Measurements from ENCODE around the gene PLPPR2.
"Not testable (repeated sequence)": the region's sequence is repeated elsewhere in the genome, so short reads cannot be mapped to it uniquely, and the experiment has no call there.

Gene PLPPR2

GRCh38 chr19:11401808-11402543, 46.7 kb downstream of the PLPPR2 start:
- Histone ChIP-seq H3K36me3 (ENCODE audit: control insufficient read depth in 1 of 2, insufficient read depth in 2 of 2, low read depth in 1 of 2, low read length in 2 of 2) (no peaks in the 10 kb centered on the region), H4K8ac (ENCODE audit: low read length) (no peak overlapping the region), H3K79me1 (replicated peaks; ENCODE audit: low read length, poor library complexity, severe bottlenecking) (no peaks in the 10 kb centered on the region), H2BK5ac (ENCODE audit: low read depth, low read length, poor library complexity, severe bottlenecking) (no peak overlapping the region), H3K18ac (ENCODE audit: low read depth in 1 of 2, low read length in 2 of 2) (no peak overlapping the region), H3K4me2 (ENCODE audit: low read length, poor library complexity, severe bottlenecking) (no peak overlapping the region), H3K27me3 (ENCODE audit: control insufficient read depth in 1 of 2, insufficient read depth in 1 of 2, low read length in 2 of 2) (peaks cover 10% of the 10 kb centered on the region in 2 experiments), H3K4me1 (ENCODE audit: control insufficient read depth, insufficient read depth, low read depth, low read length) (peaks cover 2% of the 10 kb centered on the region), H3K9me3 (ENCODE audit: control insufficient read depth, low read length) (no peaks in the 10 kb centered on the region), H3K14ac (ENCODE audit: low read length in 2 of 2) (no peak overlapping the region), H3K23ac (ENCODE audit: low read length in 2 of 2) (no peak overlapping the region), H2BK15ac (ENCODE audit: low read depth, poor library complexity, severe bottlenecking) (no peak overlapping the region), H4K91ac (ENCODE audit: low read length) (no peak overlapping the region), H3K4ac (ENCODE audit: low read depth in 1 of 2, low read length in 2 of 2) (no peak overlapping the region), H3K27ac (ENCODE audit: low read length, poor library complexity, severe bottlenecking) (no peak overlapping the region), H2AK5ac (ENCODE audit: low read length, severe bottlenecking) (no peak overlapping the region), H2BK12ac (ENCODE audit: low read length in 2 of 2) (no peak overlapping the region), H2AFZ (ENCODE audit: low read depth, low read length) (no peak overlapping the region), H2BK120ac (ENCODE audit: low read depth, low read length) (no peak overlapping the region), H3K4me3 (ENCODE audit: insufficient read depth in 1 of 2, low read depth in 1 of 2, low read length in 2 of 2) (no peak overlapping the region), H3K9ac (ENCODE audit: low read length) (no peak overlapping the region)
- DNase-seq, result no peak
- 91% methylated on average over 5 of the region's 9 CpGs for WGBS

- H2BK15ac ChIP-seq (ENCODE audit: low read depth, poor library complexity, severe bottlenecking), result no peak overlapping the region
- H3K4ac ChIP-seq (ENCODE audit: low read depth in 1 of 2, low read length in 2 of 2), result no peak overlapping the region
- no peak overlapping the region for H3K4me3 ChIP-seq (ENCODE audit: insufficient read depth in 1 of 2, low read depth in 1 of 2, low read length in 2 of 2)
- no peak overlapping the region for H3K9ac ChIP-seq (ENCODE audit: low read length)
- H3K27ac ChIP-seq (ENCODE audit: low read length, poor library complexity, severe bottlenecking), result no peak overlapping the region
- H2BK5ac ChIP-seq (ENCODE audit: low read depth, low read length, poor library complexity, severe bottlenecking), result no peak overlapping the region
- H3K4me2 ChIP-seq (ENCODE audit: low read length, poor library complexity, severe bottlenecking), result no peak overlapping the region
- H4K8ac ChIP-seq (ENCODE audit: low read length), result no peak overlapping the region
- no peak for DNase-seq
- peaks cover 2% of the 10 kb centered on the region for H3K4me1 ChIP-seq (ENCODE audit: control insufficient read depth, insufficient read depth, low read depth, low read length)
- H3K9me3 ChIP-seq (ENCODE audit: control insufficient read depth, low read length), result no peaks in the 10 kb centered on the region
- 51% methylated on average over 9 of the region's 9 CpGs for WGBS
- H2BK120ac ChIP-seq (ENCODE audit: low read depth, low read length), result no peak overlapping the region
- no peak overlapping the region for H4K91ac ChIP-seq (ENCODE audit: low read length)
- H3K27me3 ChIP-seq (ENCODE audit: control insufficient read depth in 1 of 2, insufficient read depth in 1 of 2, low read length in 2 of 2), result peaks cover 10% of the 10 kb centered on the region in 2 experiments
- no peaks in the 10 kb centered on the region for H3K79me1 ChIP-seq (replicated peaks; ENCODE audit: low read length, poor library complexity, severe bottlenecking)
- no peaks in the 10 kb centered on the region for H3K36me3 ChIP-seq (ENCODE audit: control insufficient read depth in 1 of 2, insufficient read depth in 2 of 2, low read depth in 1 of 2, low read length in 2 of 2)
- H3K18ac ChIP-seq (ENCODE audit: low read depth in 1 of 2, low read length in 2 of 2), result no peak overlapping the region
- H3K23ac ChIP-seq (ENCODE audit: low read length in 2 of 2), result no peak overlapping the region
- no peak overlapping the region for H2BK12ac ChIP-seq (ENCODE audit: low read length in 2 of 2)
- H2AFZ ChIP-seq (ENCODE audit: low read depth, low read length), result no peak overlapping the region
- H2AK5ac ChIP-seq (ENCODE audit: low read length, severe bottlenecking), result no peak overlapping the region
- no peak overlapping the region for H3K14ac ChIP-seq (ENCODE audit: low read length in 2 of 2)
Observed at GRCh38 chr19:11404588-11405222, 49.5 kb downstream of the PLPPR2 start.

- Histone ChIP-seq H3K4me1 (ENCODE audit: control insufficient read depth, insufficient read depth, low read depth, low read length) (peaks cover 6% of the 10 kb centered on the region), H3K4ac (ENCODE audit: low read depth in 1 of 2, low read length in 2 of 2) (peak overlapping the region in 1 of 2 experiments; percentile 32), H2AK5ac (ENCODE audit: low read length, severe bottlenecking) (no peak overlapping the region), H3K4me3 (ENCODE audit: insufficient read depth in 1 of 2, low read depth in 1 of 2, low read length in 2 of 2) (no peak overlapping the region), H2BK120ac (ENCODE audit: low read depth, low read length) (no peak overlapping the region), H3K18ac (ENCODE audit: low read depth in 1 of 2, low read length in 2 of 2) (no peak overlapping the region), H3K79me1 (replicated peaks; ENCODE audit: low read length, poor library complexity, severe bottlenecking) (no peaks in the 10 kb centered on the region), H3K9ac (ENCODE audit: low read length) (no peak overlapping the region), H4K8ac (ENCODE audit: low read length) (no peak overlapping the region), H2BK15ac (ENCODE audit: low read depth, poor library complexity, severe bottlenecking) (no peak overlapping the region), H3K23ac (ENCODE audit: low read length in 2 of 2) (no peak overlapping the region), H3K36me3 (ENCODE audit: control insufficient read depth in 1 of 2, insufficient read depth in 2 of 2, low read depth in 1 of 2, low read length in 2 of 2) (no peaks in the 10 kb centered on the region), H2BK5ac (ENCODE audit: low read depth, low read length, poor library complexity, severe bottlenecking) (no peak overlapping the region), H3K14ac (ENCODE audit: low read length in 2 of 2) (peak overlapping the region in 1 of 2 experiments; percentile 67), H3K27me3 (ENCODE audit: control insufficient read depth in 1 of 2, insufficient read depth in 1 of 2, low read length in 2 of 2) (peaks cover 10% of the 10 kb centered on the region in 2 experiments), H3K9me3 (ENCODE audit: control insufficient read depth, low read length) (no peaks in the 10 kb centered on the region), H2BK12ac (ENCODE audit: low read length in 2 of 2) (peak overlapping the region in 1 of 2 experiments; percentile 33), H4K91ac (ENCODE audit: low read length) (no peak overlapping the region), H2AFZ (ENCODE audit: low read depth, low read length) (no peak overlapping the region), H3K27ac (ENCODE audit: low read length, poor library complexity, severe bottlenecking) (no peak overlapping the region), H3K4me2 (ENCODE audit: low read length, poor library complexity, severe bottlenecking) (no peak overlapping the region)
- WGBS, result 27% methylated on average over 43 of the region's 44 CpGs
- DNase-seq, result no peak
Observed at GRCh38 chr19:11405846-11406643, 50.8 kb downstream of the PLPPR2 start.

DNA sequence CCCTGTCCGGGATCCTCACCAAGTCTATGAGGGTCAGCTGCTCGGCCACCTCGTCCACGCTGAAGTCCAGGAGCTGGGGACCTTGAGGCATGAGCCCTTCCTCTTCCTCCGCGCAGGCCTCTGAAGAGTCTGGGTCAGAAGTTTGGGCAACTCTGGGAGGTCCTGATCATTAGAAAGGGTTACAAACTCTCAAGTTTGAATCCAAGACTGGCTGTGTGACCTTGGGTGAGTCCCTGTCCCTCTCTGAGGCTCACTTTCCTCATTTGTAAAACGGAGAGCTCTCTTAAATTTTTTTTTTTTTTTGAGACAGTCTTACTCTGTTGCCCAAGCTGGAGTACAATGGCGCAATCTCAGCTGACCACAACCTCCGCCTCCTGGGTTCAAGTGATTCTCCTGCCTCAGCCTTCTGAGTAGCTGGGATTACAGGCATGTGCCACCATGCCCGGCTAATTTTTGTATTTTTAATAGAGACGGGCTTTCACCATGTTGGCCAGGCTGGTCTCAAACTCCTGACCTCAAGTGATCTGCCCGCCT, 51.5 kb downstream of the PLPPR2 start:
- not testable (repeated sequence) for H3K4ac ChIP-seq (ENCODE audit: low read depth in 1 of 2, low read length in 2 of 2); H2BK120ac ChIP-seq (ENCODE audit: low read depth, low read length); H3K9me3 ChIP-seq (ENCODE audit: control insufficient read depth, low read length); H2AK5ac ChIP-seq (ENCODE audit: low read length, severe bottlenecking); H3K14ac ChIP-seq (ENCODE audit: low read length in 2 of 2); H3K79me1 ChIP-seq (replicated peaks; ENCODE audit: low read length, poor library complexity, severe bottlenecking); DNase-seq; H3K18ac ChIP-seq (ENCODE audit: low read depth in 1 of 2, low read length in 2 of 2); H2BK5ac ChIP-seq (ENCODE audit: low read depth, low read length, poor library complexity, severe bottlenecking); H3K36me3 ChIP-seq (ENCODE audit: control insufficient read depth in 1 of 2, insufficient read depth in 2 of 2, low read depth in 1 of 2, low read length in 2 of 2); H3K4me2 ChIP-seq (ENCODE audit: low read length, poor library complexity, severe bottlenecking); H2AFZ ChIP-seq (ENCODE audit: low read depth, low read length); H3K23ac ChIP-seq (ENCODE audit: low read length in 2 of 2); H3K4me1 ChIP-seq (ENCODE audit: control insufficient read depth, insufficient read depth, low read depth, low read length); H3K9ac ChIP-seq (ENCODE audit: low read length); H3K4me3 ChIP-seq (ENCODE audit: insufficient read depth in 1 of 2, low read depth in 1 of 2, low read length in 2 of 2); H4K91ac ChIP-seq (ENCODE audit: low read length); H2BK15ac ChIP-seq (ENCODE audit: low read depth, poor library complexity, severe bottlenecking); H4K8ac ChIP-seq (ENCODE audit: low read length); H3K27ac ChIP-seq (ENCODE audit: low read length, poor library complexity, severe bottlenecking)
- Histone ChIP-seq H2BK12ac (ENCODE audit: low read length in 2 of 2) (peak overlapping the region in 1 of 2 experiments; percentile 33), H3K27me3 (ENCODE audit: control insufficient read depth in 1 of 2, insufficient read depth in 1 of 2, low read length in 2 of 2) (peaks cover 10% of the 10 kb centered on the region in 2 experiments)
- 90% methylated on average over 12 of the region's 12 CpGs for WGBS

All from mesenchymal stem cell (in vitro differentiated cells and primary cell).